Ramos (cell line): ENCODE data around the gene C1RL.

ENCODE experiments used
- in situ Hi-C: fragments of 300-500 bp; cut with MboI; formaldehyde crosslinking; loops from one replicate; pipeline ENCODE4 v1.14.3; 2022; ENCODE audit warnings: low sequenced_read_pairs; ENCODE audit not compliant: unreplicated experiment

Gene C1RL

GRCh38 chr12:7096006-7096932, 12.7 kb downstream of the C1RL start:
- in situ Hi-C loops, result no loop called here

DNA sequence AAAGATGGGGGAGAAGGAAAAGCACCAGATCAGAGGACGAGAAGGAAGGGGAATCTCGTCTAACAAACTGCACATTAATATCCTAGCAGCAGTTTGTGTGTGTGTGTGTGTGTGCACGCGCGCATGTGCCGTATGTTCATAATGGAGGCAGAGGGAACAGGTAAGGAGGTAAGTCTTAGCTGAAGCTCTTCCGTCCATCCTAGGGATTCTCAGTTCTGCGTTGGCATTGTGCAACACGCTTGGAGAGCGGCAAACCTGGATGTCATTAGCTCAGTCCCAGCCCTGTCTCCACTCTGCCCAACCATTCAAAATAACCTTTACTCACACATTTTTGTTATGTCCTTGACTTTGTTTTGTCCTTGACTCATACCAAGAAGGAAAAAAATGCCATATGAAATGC, 15.1 kb downstream of the C1RL start:
- in situ Hi-C loops, result loop anchor here (5.0 kb wide), 1 partner anchor 162 kb away; no protein-coding TSS in a partner anchor

GRCh38 chr12:7093486-7093885, 15.5 kb downstream of the C1RL start:
- in situ Hi-C loops, result loop anchor here (5.0 kb wide), 1 partner anchor 161 kb away; no protein-coding TSS in a partner anchor

DNA sequence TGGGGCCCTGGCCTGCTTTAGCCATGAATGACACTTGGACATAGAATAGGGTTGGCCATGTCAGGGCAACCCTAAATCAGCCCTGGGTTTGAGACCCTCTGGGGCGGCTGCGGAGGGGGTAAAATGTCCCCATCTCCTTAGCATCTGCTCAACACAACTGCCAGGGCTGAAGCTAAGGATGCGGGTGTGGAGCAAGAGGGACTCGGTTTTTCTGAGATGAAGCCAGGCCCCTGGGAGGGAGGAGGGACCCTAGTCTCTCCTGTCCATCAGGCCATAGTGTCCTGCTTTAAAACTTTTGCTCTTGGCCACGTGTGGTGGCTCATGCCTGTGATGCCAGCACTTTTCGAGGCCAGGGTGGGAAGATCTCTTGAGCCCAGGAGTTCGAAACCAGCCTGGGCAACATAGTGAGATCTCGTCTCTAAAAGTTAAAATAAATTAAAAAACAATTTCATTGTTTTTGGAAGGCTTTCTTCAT, 16.0 kb downstream of the C1RL start:
- in situ Hi-C loops, result loop anchor here (5.0 kb wide), 1 partner anchor 161 kb away; no protein-coding TSS in a partner anchor

DNA sequence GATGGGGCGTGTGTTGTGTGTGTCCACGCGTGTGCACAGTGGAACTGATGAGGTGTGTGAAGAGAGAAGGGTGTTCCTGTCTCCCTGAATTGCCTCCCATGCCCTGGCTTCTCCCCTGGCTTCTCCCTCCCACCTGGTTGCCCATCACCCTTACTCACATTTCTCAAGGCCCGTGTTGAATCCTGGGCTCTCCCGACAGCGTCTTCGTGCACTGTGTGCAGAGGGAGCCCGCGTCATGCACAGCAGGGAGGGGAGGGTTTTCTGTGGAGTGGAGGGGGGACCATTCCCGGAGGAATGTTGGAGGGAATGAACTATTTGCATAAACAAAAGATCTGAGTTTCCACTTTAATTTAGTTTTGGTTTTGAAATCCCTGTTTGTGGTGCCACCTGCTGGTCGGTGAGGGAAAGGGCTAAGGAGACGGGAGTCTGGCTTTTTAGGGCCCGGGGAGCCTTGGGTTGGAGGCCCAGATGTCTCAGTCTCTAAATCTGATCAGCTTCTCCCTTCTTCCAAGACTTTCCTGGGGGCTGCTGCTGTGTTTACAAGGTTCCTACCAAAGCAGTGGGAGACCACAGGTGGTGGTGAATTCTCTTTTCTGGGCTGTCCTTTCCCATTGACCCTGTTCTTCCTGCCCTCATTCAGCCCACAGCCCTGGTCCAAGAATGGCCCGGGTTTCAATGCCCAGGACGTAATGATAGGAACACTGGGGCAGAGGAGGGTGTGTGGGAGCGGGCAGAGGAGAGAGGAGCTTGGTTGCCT, 16.6 kb downstream of the C1RL start, which contains the start of gene C1R:
Gene C1R (minus strand): TSS at position 217 of the 757 bp plus-strand sequence. CDS start 57 bp downstream, at position 160.
- in situ Hi-C loops, result loop anchor here (5.0 kb wide), 1 partner anchor 160 kb away; no protein-coding TSS in a partner anchor

GRCh38 chr12:7091660-7092228, 17.3 kb downstream of the C1RL start:
- in situ Hi-C loops, result loop anchor here (5.0 kb wide), 1 partner anchor 159 kb away; no protein-coding TSS in a partner anchor

GRCh38 chr12:7091171-7091570, 17.8 kb downstream of the C1RL start:
- in situ Hi-C loops, result loop anchor here (5.0 kb wide), 1 partner anchor 159 kb away; no protein-coding TSS in a partner anchor

- in situ Hi-C loops, result loop anchor here (5.0 kb wide), 1 partner anchor 158 kb away; no protein-coding TSS in a partner anchor
Observed at GRCh38 chr12:7090222-7090998, 18.6 kb downstream of the C1RL start.

GRCh38 chr12:7089196-7089871, 19.7 kb downstream of the C1RL start:
- in situ Hi-C loops, result no loop called here

DNA sequence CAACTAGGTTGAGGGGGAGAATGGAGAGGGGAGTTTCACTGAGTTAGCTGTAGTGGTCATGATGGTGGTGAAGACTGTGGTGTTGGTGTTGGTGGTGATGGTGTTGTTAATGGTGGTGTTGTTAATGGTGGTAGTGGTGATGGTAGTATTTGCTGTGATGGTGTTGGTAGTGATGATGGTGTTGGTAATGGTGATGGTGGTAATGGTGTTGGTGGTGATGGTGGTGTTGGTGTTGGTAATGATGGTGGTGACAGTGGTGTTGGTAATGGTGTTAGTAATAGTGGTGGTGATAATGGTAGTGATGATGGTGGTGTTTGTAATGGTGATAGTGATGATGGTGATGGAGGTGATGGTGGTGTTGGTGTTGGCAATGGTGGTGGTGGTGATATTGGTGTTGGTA, 25.9 kb downstream of the C1RL start:
- in situ Hi-C loops, result no loop called here

GRCh38 chr12:7081037-7081436, 28.0 kb downstream of the C1RL start:
- in situ Hi-C loops, result no loop called here

- in situ Hi-C loops, result no loop called here
Observed at GRCh38 chr12:7079826-7080125, 29.2 kb downstream of the C1RL start.

GRCh38 chr12:7078163-7078562, 30.9 kb downstream of the C1RL start:
- in situ Hi-C loops, result no loop called here

GRCh38 chr12:7076493-7076892, 32.5 kb downstream of the C1RL start:
- in situ Hi-C loops, result no loop called here

DNA sequence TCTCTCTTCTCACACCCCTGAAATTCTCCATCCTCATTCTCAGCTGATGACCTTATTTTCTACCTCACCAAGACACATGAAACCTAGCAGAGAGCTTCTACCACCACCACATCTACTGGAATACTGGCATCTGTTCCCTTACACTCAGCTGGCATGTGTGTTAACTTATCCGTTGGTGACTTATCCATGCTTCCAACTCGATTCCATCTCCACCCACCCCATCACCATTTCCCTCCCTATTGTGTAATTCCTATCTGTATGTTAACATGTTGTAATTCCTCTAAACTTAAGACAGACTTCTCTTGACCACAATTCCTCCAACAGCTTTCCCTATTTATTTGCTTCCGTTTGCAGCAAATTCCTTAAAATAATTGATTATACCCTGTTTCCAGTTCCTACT, 33.1 kb downstream of the C1RL start:
- in situ Hi-C loops, result no loop called here

DNA sequence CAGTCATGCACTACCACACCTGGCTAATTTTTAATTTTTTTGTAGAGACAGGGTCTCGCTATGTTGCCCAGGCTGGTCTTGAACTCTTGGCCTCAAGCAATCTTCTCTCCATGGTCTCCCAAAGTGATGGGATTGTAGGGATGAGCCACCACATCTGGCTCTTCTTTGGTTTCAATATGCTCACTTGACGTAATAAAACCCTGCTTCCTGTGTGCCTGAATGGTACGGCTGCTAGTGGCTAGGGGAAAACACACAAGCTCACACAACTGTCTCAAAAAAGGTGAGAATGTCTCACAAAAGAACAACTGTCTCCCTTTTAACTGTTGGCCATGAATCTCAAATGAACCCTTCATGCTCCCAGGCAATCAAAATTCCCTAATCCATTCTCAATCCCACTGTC, 33.5 kb downstream of the C1RL start:
- in situ Hi-C loops, result no loop called here

GRCh38 chr12:7073946-7074345, 35.1 kb downstream of the C1RL start:
- in situ Hi-C loops, result no loop called here

DNA sequence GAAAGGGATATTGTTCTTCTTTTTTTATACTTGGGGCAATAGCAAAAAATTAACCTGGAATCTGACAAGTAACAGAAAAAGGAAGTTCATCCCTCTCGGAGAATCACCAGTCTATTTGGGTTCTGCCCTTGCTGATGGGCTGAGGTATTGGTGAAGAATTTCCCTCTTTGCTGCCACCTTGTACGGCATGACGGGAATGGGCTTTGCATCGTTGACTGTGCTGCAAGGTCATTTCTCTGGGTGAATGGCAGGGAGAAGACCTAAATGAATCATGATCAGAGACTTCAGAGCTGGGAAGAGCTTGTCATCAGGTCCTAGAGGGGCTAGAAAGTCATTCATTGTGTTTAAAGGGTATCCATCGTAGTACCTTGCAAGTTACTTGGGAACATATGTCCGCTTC, 36.5 kb downstream of the C1RL start:
- in situ Hi-C loops, result no loop called here

GRCh38 chr12:7072035-7072434, 37.0 kb downstream of the C1RL start:
- in situ Hi-C loops, result no loop called here
